K562 (cell line): ENCODE results near the gene CLDN15. TPM values are rescaled to one million over a fixed set of nuclear protein-coding genes. Genes with fewer than 3 reads are reported as not detected.

ENCODE experiments used
- GABPA ChIP-seq: fragments of 200-800 bp; sonication (Bioruptor generic); conservative IDR thresholded peaks from 2 replicates; pipeline ENCODE4 v1.6.1; 2016; ENCODE audit warnings: low read depth, missing genetic modification characterization, missing compliant biosample characterization
- HOXB6 ChIP-seq: fragments of 250-450 bp; sonication (Bioruptor Pico); IDR thresholded peaks from 2 replicates; pipeline ENCODE4 v1.5.1; 2022; ENCODE audit warnings: mild to moderate bottlenecking, borderline replicate concordance
- POLR2A ChIP-seq: fragments of 450-650 bp; conservative IDR thresholded peaks from 2 replicates; pipeline ENCODE4 v1.6.1; 2016
- ZNF395 ChIP-seq: fragments of 200-800 bp; sonication (Bioruptor generic); IDR thresholded peaks from 2 replicates; pipeline ENCODE4 v1.6.1; 2017; ENCODE audit warnings: missing genetic modification characterization, missing compliant biosample characterization
- ZNF609 ChIP-seq: sonication (generic); formaldehyde crosslinking; IDR thresholded peaks from 2 replicates; pipeline ENCODE4 v1.8.1; 2023; ENCODE audit warnings: missing genetic modification reagents, mild to moderate bottlenecking, borderline replicate concordance
- ZNF76 ChIP-seq: fragments of 250-450 bp; sonication (Bioruptor Pico); IDR thresholded peaks from 2 replicates; pipeline ENCODE4 v1.4.0; 2020; ENCODE audit warnings: mild to moderate bottlenecking, moderate library complexity, borderline replicate concordance
- ZNF830 ChIP-seq: fragments of 250-450 bp; sonication (Bioruptor Pico); IDR thresholded peaks from 2 replicates; pipeline ENCODE4 v1.5.0; 2021; ENCODE audit warnings: mild to moderate bottlenecking
- polyA plus RNA-seq, 8 experiments: library from polyadenylated mRNA; depleted of rRNA in 4 of 8; stranded (reverse) in 5 of 8; unstranded in 3 of 8; fragments of >200 nt; fragmentation: Nextera tagmentation in 2 of 8; fragmentation: Illumina TruSeq in 1 of 8; extraction: Ambion mirVana in 2 of 8; extraction: Trizol in 1 of 8; gene quantifications; 2 replicates each; pipeline versions ENCODE4 v1.2.1 to v1.2.3, GENCODE V29; 2011 to 2014; ENCODE audit warnings: inconsistent platforms in 1 of 8, missing spikeins in 1 of 8
- total RNA-seq, 7 experiments: library from RNA; depleted of rRNA in 6 of 7; stranded (reverse); fragments of >200 nt in 6 of 7; fragmentation: Illumina TruSeq in 2 of 7; extraction: Trizol in 2 of 7; gene quantifications; 2 replicates each; pipeline versions ENCODE4 v1.2.1 to v1.2.3, GENCODE V29; 2011 to 2021; ENCODE audit warnings: low replicate concordance in 1 of 7
- TF ChIP-seq, protein P1 (sequence below): fragments of 250-450 bp; sonication (Bioruptor Pico); IDR thresholded peaks from 2 replicates; pipeline ENCODE4 v1.5.0; 2021; ENCODE audit warnings: mild to moderate bottlenecking, moderate library complexity
- TF ChIP-seq, protein P2 (sequence below): fragments of 450-650 bp; IDR thresholded peaks from 2 replicates; pipeline ENCODE4 v1.7.0; 2016; ENCODE audit warnings: borderline replicate concordance
- TF ChIP-seq, protein P3 (sequence below): sonication (generic); formaldehyde crosslinking; IDR thresholded peaks from 2 replicates; pipeline ENCODE4 v1.8.0; 2022; ENCODE audit warnings: mild to moderate bottlenecking, missing genetic modification reagents
- TF ChIP-seq, protein P4 (sequence below): fragments of 450-650 bp; IDR thresholded peaks from 2 replicates; pipeline ENCODE4 v1.6.1; 2016; ENCODE audit warnings: low read depth, mild to moderate bottlenecking, moderate library complexity

Gene CLDN15
- total and polyA plus RNA-seq, 9 of the 15 experiments (the other 6 are each of a cell fraction or from before 2014, with no cell fraction given): 0.32 to 14.5 (median 7.4) TPM

- TF ChIP-seq, protein P1, sequence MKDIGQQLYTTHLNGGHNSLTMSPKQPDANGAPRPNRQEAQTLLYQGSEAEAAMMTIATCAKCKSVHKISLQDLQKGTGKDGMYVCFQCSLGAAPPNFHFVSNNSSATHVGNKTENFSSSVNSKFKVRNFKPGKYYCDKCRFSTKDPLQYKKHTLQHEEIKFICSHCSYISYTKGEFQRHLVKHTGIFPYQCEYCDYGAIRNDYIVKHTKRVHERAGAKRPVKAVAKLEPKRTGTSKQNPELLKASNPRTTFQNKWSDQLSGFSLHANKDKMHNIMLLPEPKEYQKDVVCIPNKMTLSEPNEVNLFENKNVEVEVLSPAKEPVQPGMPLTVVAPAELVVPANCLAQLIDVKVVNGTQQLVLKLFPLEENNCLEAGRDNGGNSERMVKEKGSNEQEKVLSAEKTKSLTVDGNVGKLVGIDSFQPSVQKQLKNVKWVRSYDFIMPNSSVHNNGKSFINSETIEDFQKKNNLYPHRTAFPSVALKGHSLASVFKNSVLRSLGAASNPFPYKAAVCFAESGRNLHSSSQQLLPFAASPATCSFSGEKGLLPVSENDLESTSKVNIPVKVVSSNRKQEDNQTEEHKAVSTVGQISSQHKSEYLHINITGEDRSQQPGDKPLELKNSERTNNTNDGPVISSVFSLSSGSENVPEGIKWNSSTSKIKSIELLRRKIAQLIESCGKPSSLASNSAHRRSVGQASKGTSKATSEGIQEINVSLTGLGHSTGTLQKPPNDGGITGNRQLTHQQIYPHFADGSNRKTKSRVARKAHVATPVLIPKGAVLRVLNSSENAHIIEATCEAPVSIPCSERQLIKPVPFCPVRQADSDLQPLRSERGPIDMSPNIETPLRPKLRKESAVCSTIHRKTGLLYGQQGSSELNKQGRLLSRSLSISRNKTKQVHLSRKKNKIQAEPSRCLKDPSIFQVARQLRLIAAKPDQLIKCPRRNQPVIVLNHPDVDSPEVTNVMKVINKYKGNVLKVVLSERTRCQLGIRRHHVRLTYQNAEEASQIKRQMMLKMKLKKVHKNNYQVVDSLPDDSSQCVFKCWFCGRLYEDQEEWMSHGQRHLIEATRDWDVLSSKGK (CRISPR knock-in tag): no peak
- peak; percentile 96; the same call in 1 of the 2 replicates for TF ChIP-seq ZNF609 (CRISPR knock-in tag)
- TF ChIP-seq, protein P2, sequence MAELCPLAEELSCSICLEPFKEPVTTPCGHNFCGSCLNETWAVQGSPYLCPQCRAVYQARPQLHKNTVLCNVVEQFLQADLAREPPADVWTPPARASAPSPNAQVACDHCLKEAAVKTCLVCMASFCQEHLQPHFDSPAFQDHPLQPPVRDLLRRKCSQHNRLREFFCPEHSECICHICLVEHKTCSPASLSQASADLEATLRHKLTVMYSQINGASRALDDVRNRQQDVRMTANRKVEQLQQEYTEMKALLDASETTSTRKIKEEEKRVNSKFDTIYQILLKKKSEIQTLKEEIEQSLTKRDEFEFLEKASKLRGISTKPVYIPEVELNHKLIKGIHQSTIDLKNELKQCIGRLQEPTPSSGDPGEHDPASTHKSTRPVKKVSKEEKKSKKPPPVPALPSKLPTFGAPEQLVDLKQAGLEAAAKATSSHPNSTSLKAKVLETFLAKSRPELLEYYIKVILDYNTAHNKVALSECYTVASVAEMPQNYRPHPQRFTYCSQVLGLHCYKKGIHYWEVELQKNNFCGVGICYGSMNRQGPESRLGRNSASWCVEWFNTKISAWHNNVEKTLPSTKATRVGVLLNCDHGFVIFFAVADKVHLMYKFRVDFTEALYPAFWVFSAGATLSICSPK: no peak
- peak; percentile 73; the same call in 1 of the 2 replicates for TF ChIP-seq ZNF395 (CRISPR knock-in tag)
- TF ChIP-seq, protein P3, sequence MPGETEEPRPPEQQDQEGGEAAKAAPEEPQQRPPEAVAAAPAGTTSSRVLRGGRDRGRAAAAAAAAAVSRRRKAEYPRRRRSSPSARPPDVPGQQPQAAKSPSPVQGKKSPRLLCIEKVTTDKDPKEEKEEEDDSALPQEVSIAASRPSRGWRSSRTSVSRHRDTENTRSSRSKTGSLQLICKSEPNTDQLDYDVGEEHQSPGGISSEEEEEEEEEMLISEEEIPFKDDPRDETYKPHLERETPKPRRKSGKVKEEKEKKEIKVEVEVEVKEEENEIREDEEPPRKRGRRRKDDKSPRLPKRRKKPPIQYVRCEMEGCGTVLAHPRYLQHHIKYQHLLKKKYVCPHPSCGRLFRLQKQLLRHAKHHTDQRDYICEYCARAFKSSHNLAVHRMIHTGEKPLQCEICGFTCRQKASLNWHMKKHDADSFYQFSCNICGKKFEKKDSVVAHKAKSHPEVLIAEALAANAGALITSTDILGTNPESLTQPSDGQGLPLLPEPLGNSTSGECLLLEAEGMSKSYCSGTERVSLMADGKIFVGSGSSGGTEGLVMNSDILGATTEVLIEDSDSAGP (CRISPR knock-in tag): no peak
- no peak for TF ChIP-seq GABPA (tag)
- TF ChIP-seq HOXB6: no peak
- no peak for TF ChIP-seq ZNF76 (CRISPR knock-in tag)
- TF ChIP-seq POLR2A: peak; percentile 55
- TF ChIP-seq ZNF830 (CRISPR knock-in tag): no peak
- TF ChIP-seq, protein P4, sequence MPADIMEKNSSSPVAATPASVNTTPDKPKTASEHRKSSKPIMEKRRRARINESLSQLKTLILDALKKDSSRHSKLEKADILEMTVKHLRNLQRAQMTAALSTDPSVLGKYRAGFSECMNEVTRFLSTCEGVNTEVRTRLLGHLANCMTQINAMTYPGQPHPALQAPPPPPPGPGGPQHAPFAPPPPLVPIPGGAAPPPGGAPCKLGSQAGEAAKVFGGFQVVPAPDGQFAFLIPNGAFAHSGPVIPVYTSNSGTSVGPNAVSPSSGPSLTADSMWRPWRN: peak; percentile 88
Measured at GRCh38 chr7:101265622-101266516, 28.3 kb upstream of the CLDN15 start (continued).
